WI38 (cell line): ENCODE measurements around the gene CCDC12.

Source experiments
- H3K4me3 ChIP-seq: 2 replicates; pipeline ENCODE4 v1.5.1; 2011; ENCODE audit warnings: low read depth, mild to moderate bottlenecking, control low read depth, low read length
- CTCF ChIP-seq: IDR thresholded peaks from 2 replicates; pipeline ENCODE4 v1.5.1; 2012; ENCODE audit warnings: low read depth, mild to moderate bottlenecking, control low read depth, low read length

The CCDC12 gene

GRCh38 chr3:46906471-46907058, 70.0 kb downstream of the CCDC12 start:
- no peak for TF ChIP-seq CTCF
- no peak overlapping the region for H3K4me3 ChIP-seq

GRCh38 chr3:46905661-46906451, 70.7 kb downstream of the CCDC12 start:
- no peak overlapping the region for H3K4me3 ChIP-seq
- no peak for TF ChIP-seq CTCF

- no peak for TF ChIP-seq CTCF
These were observed 71.4 kb downstream of the CCDC12 start for GRCh38 chr3:46905213-46905560.

GRCh38 chr3:46904303-46905212, 72.0 kb downstream of the CCDC12 start:
- no peak overlapping the region for H3K4me3 ChIP-seq
- TF ChIP-seq CTCF: no peak

More at GRCh38 chr3:46905213-46905560, 71.4 kb downstream of the CCDC12 start:
- no peak overlapping the region for H3K4me3 ChIP-seq

GRCh38 chr3:46903341-46904302, 72.9 kb downstream of the CCDC12 start:
- TF ChIP-seq CTCF: no peak
- H3K4me3 ChIP-seq: no peak overlapping the region

GRCh38 chr3:46902188-46902631, 74.3 kb downstream of the CCDC12 start:
- H3K4me3 ChIP-seq: no peak overlapping the region
- no peak for TF ChIP-seq CTCF
